ENCODE measurements around the gene PIK3R6.

PIK3R6 gene

DNA sequence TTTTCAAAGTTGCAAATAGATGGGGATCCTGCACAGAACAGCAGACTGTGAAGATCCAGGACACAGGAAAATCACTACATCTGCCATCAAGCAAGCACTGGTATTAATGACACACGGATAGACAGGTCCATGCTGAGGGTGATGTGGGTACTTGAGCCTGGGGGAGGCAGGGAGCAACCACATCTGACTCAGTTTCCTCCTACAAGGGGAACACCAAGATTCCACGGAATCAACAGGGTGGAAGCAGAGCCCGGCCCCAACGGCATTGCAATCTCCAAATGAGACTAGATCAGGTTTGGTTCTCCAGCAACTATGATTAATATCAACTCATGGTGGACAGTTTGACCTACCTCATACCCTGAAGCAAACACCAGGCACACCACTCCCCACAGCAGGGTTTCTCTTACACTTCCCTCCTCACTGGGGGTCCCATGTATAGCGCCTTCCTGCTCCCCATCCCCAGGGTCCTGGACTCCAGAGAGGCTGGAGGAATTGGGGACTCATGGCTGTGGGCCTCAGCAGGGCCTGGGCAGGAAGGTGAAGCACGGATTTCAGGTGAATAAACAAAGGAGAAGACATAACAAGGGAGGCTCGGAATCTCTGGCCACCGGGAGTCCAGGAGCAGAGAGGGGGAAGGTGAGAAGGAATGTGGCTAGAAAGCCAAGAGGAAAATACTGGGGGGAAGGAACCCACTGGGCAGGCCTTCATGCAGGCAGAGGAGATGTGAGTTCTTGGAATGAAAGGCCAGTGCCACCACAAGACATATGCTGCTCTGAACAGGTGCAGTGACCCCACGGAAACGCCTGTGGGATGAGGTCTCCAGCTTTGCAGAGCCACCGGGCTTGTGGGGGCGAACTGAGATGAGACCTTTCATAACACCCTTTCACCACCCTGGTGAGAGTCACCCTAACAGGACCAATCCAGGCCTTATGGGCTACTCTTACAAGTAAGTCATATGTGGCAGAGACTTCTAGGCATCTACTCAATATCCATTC is 29.5 kb upstream of the PIK3R6 start:
- TF ChIP-seq, protein P1, sequence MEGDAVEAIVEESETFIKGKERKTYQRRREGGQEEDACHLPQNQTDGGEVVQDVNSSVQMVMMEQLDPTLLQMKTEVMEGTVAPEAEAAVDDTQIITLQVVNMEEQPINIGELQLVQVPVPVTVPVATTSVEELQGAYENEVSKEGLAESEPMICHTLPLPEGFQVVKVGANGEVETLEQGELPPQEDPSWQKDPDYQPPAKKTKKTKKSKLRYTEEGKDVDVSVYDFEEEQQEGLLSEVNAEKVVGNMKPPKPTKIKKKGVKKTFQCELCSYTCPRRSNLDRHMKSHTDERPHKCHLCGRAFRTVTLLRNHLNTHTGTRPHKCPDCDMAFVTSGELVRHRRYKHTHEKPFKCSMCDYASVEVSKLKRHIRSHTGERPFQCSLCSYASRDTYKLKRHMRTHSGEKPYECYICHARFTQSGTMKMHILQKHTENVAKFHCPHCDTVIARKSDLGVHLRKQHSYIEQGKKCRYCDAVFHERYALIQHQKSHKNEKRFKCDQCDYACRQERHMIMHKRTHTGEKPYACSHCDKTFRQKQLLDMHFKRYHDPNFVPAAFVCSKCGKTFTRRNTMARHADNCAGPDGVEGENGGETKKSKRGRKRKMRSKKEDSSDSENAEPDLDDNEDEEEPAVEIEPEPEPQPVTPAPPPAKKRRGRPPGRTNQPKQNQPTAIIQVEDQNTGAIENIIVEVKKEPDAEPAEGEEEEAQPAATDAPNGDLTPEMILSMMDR (IDR thresholded peaks at IDR 0.05; ENCODE audit: insufficient read depth, low read length, poor library complexity, severe bottlenecking): no peak
- Histone ChIP-seq H3K27me3 (replicated peaks; ENCODE audit: control insufficient read depth, insufficient read depth, low read length) (no peaks in the 10 kb centered on the region), H3K4me3 (replicated peaks; ENCODE audit: low read depth, low read length) (no peak overlapping the region), H3K36me3 (ENCODE audit: control insufficient read depth, insufficient read depth, low read length) (no peaks in the 10 kb centered on the region; the same call in none of the 2 replicates)
- no peak for DNase-seq (ENCODE audit: extremely low read depth, insufficient read length)

DNA sequence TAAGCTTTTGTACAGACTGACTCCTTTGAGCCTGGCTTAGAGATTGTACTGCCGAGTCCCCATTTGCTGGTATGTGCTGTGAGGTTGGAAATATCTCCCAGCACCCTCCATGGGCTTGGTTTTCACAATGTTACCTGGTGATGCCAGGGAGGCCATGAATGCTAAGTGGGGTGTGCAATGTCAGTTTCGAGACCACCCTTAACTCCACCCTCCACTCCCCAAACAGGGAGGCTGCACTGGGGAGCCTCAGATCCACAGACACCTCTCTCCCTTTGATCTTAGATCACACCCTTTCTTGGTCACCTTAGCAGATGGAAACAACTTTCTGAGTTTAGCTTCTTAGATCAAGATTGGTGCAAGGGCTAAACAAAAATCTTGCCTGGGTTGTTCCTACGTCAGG is 28.6 kb upstream of the PIK3R6 start:
- Histone ChIP-seq H3K4me3 (replicated peaks; ENCODE audit: low read depth, low read length) (no peak overlapping the region), H3K27me3 (replicated peaks; ENCODE audit: control insufficient read depth, insufficient read depth, low read length) (no peaks in the 10 kb centered on the region), H3K36me3 (ENCODE audit: control insufficient read depth, insufficient read depth, low read length) (peaks cover 2% of the 10 kb centered on the region)
- no peak for DNase-seq (ENCODE audit: extremely low read depth, insufficient read length)
- TF ChIP-seq, protein P1 (IDR thresholded peaks at IDR 0.05; ENCODE audit: insufficient read depth, low read length, poor library complexity, severe bottlenecking): no peak

DNA sequence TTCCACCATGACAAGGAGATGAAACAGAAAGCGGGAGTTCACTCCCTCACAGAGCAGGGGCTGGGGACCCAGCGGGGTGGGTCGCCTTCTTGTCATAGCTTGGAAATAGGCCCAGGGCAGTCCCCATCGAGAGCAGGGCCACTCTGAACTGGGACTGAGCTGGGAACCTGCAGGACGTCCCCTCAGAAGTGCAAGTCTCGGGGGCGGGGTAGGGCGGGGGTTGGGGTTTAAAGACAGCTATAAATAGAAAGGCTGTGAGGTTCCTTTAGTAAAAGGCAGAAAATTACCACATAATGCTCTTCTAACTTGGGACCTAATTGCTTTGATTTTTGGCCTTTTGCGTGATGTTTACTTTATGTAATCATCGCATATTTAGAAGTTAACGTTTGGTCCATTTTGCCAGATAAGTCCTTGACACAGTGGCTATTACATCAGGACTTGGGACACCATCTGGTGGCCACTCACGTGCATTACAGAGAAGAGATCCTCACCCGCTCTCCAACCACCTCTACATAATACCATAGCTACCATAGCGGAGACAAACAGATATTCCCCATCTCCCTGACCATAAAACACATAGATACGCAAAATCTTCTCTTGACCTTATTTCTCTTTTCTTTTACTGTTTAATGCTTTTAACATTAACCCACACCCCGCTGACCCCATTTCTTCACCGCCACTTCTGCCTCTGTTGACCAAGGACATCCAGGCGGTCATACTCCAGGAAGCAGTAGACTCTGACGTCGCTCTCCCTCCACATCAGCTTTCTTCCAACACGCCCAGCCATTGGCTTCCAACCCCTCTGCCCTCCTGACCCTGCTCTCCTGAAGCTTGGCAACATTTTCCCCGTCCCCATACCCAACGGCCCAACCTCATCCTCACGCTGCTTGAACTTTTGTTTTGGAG is 27.5 kb upstream of the PIK3R6 start:
- Histone ChIP-seq H3K4me3 (replicated peaks; ENCODE audit: low read depth, low read length) (no peak overlapping the region), H3K36me3 (ENCODE audit: control insufficient read depth, insufficient read depth, low read length) (peaks cover 11% of the 10 kb centered on the region), H3K27me3 (replicated peaks; ENCODE audit: control insufficient read depth, insufficient read depth, low read length) (no peaks in the 10 kb centered on the region)
- TF ChIP-seq, protein P1 (IDR thresholded peaks at IDR 0.05; ENCODE audit: insufficient read depth, low read length, poor library complexity, severe bottlenecking): peak; percentile 68
- DNase-seq (ENCODE audit: extremely low read depth, insufficient read length): peak; percentile 53

DNA sequence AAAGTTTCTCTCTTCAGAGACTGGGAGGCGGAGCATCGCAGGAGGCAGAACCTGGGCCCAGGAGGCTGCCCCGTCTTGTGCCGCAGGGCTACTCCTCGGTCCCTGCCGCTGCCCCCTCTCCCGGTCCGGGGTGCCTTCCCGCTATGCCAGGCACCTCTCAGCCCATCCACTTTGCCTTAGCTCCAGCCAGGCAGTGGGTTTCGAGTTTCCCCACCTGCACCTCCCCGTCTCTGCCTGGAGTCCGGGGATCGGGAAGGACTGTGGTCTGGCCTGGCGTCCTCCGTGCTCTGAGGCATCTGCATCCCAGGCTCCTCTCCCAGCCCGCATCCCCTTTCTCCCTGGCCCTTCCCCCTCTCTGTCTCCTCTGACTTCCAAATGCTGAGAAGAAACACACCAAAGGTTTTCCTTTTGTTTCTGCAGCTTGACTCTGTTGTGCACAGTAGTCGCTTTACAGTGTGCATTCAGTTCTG is 26.8 kb upstream of the PIK3R6 start:
- Histone ChIP-seq H3K36me3 (ENCODE audit: control insufficient read depth, insufficient read depth, low read length) (peaks cover 15% of the 10 kb centered on the region), H3K27me3 (replicated peaks; ENCODE audit: control insufficient read depth, insufficient read depth, low read length) (no peaks in the 10 kb centered on the region), H3K4me3 (replicated peaks; ENCODE audit: low read depth, low read length) (no peak overlapping the region)

DNA sequence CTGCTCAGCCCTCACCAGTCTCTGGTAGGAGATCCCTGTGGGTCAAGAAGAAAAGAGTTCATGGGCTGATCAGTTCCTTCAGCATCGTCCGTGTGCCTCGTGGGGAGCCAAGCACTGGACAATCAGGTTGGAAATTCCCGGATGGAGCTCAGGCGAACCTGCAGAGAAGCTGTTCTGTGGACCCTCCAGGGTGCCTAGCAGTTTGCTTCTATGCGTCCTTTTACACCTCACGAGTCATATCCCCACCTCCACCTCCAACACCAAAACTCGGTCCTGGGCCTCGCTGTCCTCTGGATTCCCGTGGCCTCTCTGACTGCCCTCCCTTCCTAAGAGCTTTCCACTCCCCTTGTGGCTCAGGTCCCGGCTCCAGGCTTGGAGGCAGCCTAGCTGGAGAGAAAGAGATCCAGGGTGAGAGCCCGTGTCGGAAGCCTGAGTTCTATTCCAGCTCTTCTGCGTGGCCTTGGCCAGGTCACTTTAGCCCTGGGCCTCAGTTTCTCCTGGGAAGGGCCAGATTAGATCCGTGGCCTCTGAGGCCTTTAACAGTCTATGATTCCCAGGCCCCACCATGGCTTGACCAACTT is 26.2 kb upstream of the PIK3R6 start:
- H3K36me3 ChIP-seq (ENCODE audit: control insufficient read depth, insufficient read depth, low read length): peaks cover 19% of the 10 kb centered on the region
- H3K27me3 ChIP-seq (replicated peaks; ENCODE audit: control insufficient read depth, insufficient read depth, low read length): no peaks in the 10 kb centered on the region
- no peak overlapping the region for H3K4me3 ChIP-seq (replicated peaks; ENCODE audit: low read depth, low read length)
- DNase-seq (ENCODE audit: extremely low read depth, insufficient read length): no peak
- TF ChIP-seq, protein P1 (IDR thresholded peaks at IDR 0.05; ENCODE audit: insufficient read depth, low read length, poor library complexity, severe bottlenecking): no peak

More for the DNA sequence above, 26.8 kb upstream of the PIK3R6 start:
- no peak for DNase-seq (ENCODE audit: extremely low read depth, insufficient read length)
- TF ChIP-seq, protein P1 (IDR thresholded peaks at IDR 0.05; ENCODE audit: insufficient read depth, low read length, poor library complexity, severe bottlenecking): no peak
